Neural progenitor cell (in vitro differentiated cells): ENCODE results near the gene TNFRSF19. TPM values are rescaled to one million over a fixed set of nuclear protein-coding genes. Genes with fewer than 3 reads are reported as not detected.

Experiments
- DNase-seq: peaks from one replicate; pipeline ENCODE4 v3.0.0-alpha.2; 2016; ENCODE audit warnings: low spot score
- H2AFZ ChIP-seq: fragments of 200-600 bp; sonication (generic); replicated peaks from 2 replicates; pipeline ENCODE4 v1.6.1; 2016; ENCODE audit warnings: antibody characterized with exemption
- H3F3A ChIP-seq: fragments of 200-600 bp; sonication (generic); 2 replicates; pipeline ENCODE4 v1.6.1; 2016; ENCODE audit warnings: antibody characterized with exemption, low read depth
- H3K27ac ChIP-seq: fragments of 200-600 bp; sonication (generic); 2 replicates; pipeline ENCODE4 v1.5.1; 2016; ENCODE audit warnings: mild to moderate bottlenecking
- H3K27me3 ChIP-seq: fragments of 200-600 bp; sonication (generic); 2 replicates; pipeline ENCODE4 v1.6.1; 2016; ENCODE audit warnings: mild to moderate bottlenecking, moderate library complexity
- H3K36me3 ChIP-seq: fragments of 200-600 bp; sonication (generic); 2 replicates; pipeline ENCODE4 v1.5.1; 2016
- H3K4me1 ChIP-seq: fragments of 200-600 bp; sonication (generic); 2 replicates; pipeline ENCODE4 v1.6.1; 2016; ENCODE audit warnings: mixed run types
- H3K4me2 ChIP-seq: fragments of 200-600 bp; sonication (generic); 2 replicates; pipeline ENCODE4 v1.6.1; 2016
- H3K4me3 ChIP-seq: fragments of 200-600 bp; sonication (generic); 2 replicates; pipeline ENCODE4 v1.5.1; 2016
- H3K79me2 ChIP-seq: fragments of 200-600 bp; sonication (generic); 2 replicates; pipeline ENCODE4 v1.6.1; 2016; ENCODE audit warnings: low read depth
- H3K9ac ChIP-seq: fragments of 200-600 bp; sonication (generic); 2 replicates; pipeline ENCODE4 v1.6.1; 2016
- H3K9me3 ChIP-seq: fragments of 200-600 bp; sonication (generic); 2 replicates; pipeline ENCODE4 v1.5.1; 2016; ENCODE audit warnings: low read depth
- H4K20me1 ChIP-seq: fragments of 200-600 bp; sonication (generic); 2 replicates; pipeline ENCODE4 v1.6.1; 2016; ENCODE audit warnings: low read depth
- H3K27ac Mint-ChIP-seq: 3 replicates; pipeline ENCODE4 v1.8.0; 2021; ENCODE audit warnings: mixed read lengths
- H3K27me3 Mint-ChIP-seq: 2 replicates; pipeline ENCODE4 v1.8.0; 2022; ENCODE audit warnings: low read depth, mild to moderate bottlenecking, inconsistent platforms, moderate library complexity, mixed read lengths; ENCODE audit not compliant: insufficient read depth
- H3K36me3 Mint-ChIP-seq: 3 replicates; pipeline ENCODE4 v1.8.0; 2021; ENCODE audit warnings: mixed read lengths
- H3K4me1 Mint-ChIP-seq: 3 replicates; pipeline ENCODE4 v1.8.0; 2021; ENCODE audit warnings: mixed read lengths
- H3K4me3 Mint-ChIP-seq: 3 replicates; pipeline ENCODE4 v1.8.0; 2021; ENCODE audit warnings: mild to moderate bottlenecking, moderate library complexity, mixed read lengths
- H3K9me3 Mint-ChIP-seq: 3 replicates; pipeline ENCODE4 v1.8.0; 2020; ENCODE audit warnings: mixed read lengths
- CTCF ChIP-seq: fragments of 200-600 bp; sonication (generic); IDR thresholded peaks from 2 replicates; pipeline ENCODE4 v1.5.1; 2017; ENCODE audit warnings: antibody characterized with exemption, mild to moderate bottlenecking
- EZH2 ChIP-seq: fragments of 200-600 bp; sonication (generic); IDR thresholded peaks from 2 replicates; pipeline ENCODE4 v1.6.1; 2017; ENCODE audit warnings: antibody characterized with exemption, mild to moderate bottlenecking, moderate library complexity
- EZH2phosphoT487 ChIP-seq: fragments of 200-600 bp; sonication (generic); IDR thresholded peaks from 2 replicates; pipeline ENCODE4 v1.6.1; 2017; ENCODE audit warnings: antibody characterized with exemption
- total RNA-seq: library from RNA; depleted of rRNA; stranded (reverse); fragments of >200 nt; gene quantifications from 2 replicates; pipeline ENCODE4 v1.2.3, GENCODE V29; 2015; ENCODE audit warnings: low replicate concordance

Gene TNFRSF19
- total RNA-seq, 1 donor from 2014 or later: 31.7 TPM

- Mint-ChIP-seq H3K27me3 (peaks cover 4% of the 10 kb centered on the region), H3K9me3 (peaks cover 22% of the 10 kb centered on the region), H3K4me3 (no peak overlapping the region), H3K4me1 (peaks cover 19% of the 10 kb centered on the region), H3K27ac (no peak overlapping the region), H3K36me3 (peaks cover 50% of the 10 kb centered on the region)
- no peak overlapping the region for H3K4me3 ChIP-seq
- no peak for TF ChIP-seq EZH2phosphoT487
- no peak for TF ChIP-seq CTCF
- no peak for TF ChIP-seq EZH2
- peaks cover 9% of the 10 kb centered on the region for H3K36me3 ChIP-seq
- H3K27ac ChIP-seq: no peak overlapping the region
- DNase-seq: no peak
- no peaks in the 10 kb centered on the region for H4K20me1 ChIP-seq
- peaks cover 21% of the 10 kb centered on the region for H3K4me1 ChIP-seq
- H3F3A ChIP-seq: peaks cover 7% of the 10 kb centered on the region
- no peak overlapping the region for H3K9ac ChIP-seq
- H2AFZ ChIP-seq: no peak overlapping the region
- H3K27me3 ChIP-seq: no peaks in the 10 kb centered on the region
- H3K79me2 ChIP-seq: no peaks in the 10 kb centered on the region
- H3K4me2 ChIP-seq: no peak overlapping the region
- no peaks in the 10 kb centered on the region for H3K9me3 ChIP-seq
Observed at GRCh38 chr13:23658929-23659541, 88.8 kb downstream of the TNFRSF19 start.

DNA sequence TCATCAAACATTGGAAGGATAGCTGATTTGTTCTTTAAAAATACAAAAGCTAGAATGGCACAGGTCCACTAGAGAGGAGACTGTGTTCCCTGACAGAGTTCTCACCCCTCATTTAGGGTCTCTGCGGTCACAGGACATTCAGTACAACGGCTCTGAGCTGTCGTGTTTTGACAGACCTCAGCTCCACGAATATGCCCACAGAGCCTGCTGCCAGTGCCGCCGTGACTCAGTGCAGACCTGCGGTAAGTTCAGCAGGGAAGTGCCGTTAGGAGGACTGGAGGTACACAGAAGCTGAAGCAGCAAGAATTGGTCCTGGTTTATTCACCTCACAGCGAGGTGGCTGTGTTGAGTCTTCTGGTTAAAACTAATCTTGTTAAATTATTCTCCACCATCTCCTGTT, 90.0 kb downstream of the TNFRSF19 start:
- Histone ChIP-seq H3K9me3 (no peaks in the 10 kb centered on the region), H3F3A (peaks cover 7% of the 10 kb centered on the region), H3K4me1 (peaks cover 16% of the 10 kb centered on the region), H3K27me3 (no peaks in the 10 kb centered on the region), H3K27ac (no peak overlapping the region), H3K36me3 (peaks cover 9% of the 10 kb centered on the region), H3K4me3 (no peak overlapping the region), H4K20me1 (no peaks in the 10 kb centered on the region), H3K9ac (no peak overlapping the region), H3K79me2 (no peaks in the 10 kb centered on the region), H3K4me2 (no peak overlapping the region), H2AFZ (no peak overlapping the region)
- Mint-ChIP-seq H3K4me3 (no peak overlapping the region), H3K36me3 (peaks cover 48% of the 10 kb centered on the region), H3K9me3 (peaks cover 22% of the 10 kb centered on the region), H3K27ac (no peak overlapping the region), H3K27me3 (peaks cover 4% of the 10 kb centered on the region), H3K4me1 (peaks cover 13% of the 10 kb centered on the region)
- DNase-seq: no peak
- TF ChIP-seq CTCF: no peak
- no peak for TF ChIP-seq EZH2phosphoT487
- no peak for TF ChIP-seq EZH2

DNA sequence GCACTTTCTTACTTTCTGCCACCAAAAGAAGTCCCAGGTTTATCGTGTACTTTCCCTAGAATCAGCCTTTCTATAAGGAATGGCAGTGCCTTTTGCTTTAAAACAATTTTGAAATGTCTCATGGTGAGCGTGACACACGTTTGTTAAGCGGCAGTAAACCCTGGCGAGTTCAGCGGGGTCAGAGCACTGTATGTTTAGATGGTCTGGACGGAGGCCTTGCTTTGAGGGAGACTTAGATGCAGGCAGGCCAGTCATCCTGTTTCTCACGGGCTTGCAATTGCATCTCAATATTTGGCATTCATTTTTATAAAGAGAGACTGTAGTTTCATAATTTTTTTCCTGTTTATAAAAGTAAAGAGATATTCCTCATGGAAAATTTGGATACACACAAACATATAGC, 96.4 kb downstream of the TNFRSF19 start:
- Histone ChIP-seq H3K27me3 (no peaks in the 10 kb centered on the region), H3K4me2 (no peak overlapping the region), H3K4me3 (no peak overlapping the region), H3K9me3 (no peaks in the 10 kb centered on the region), H3K36me3 (peaks cover 5% of the 10 kb centered on the region), H3F3A (peaks cover 7% of the 10 kb centered on the region), H3K9ac (no peak overlapping the region), H3K27ac (no peak overlapping the region), H3K4me1 (peaks cover 8% of the 10 kb centered on the region), H4K20me1 (no peaks in the 10 kb centered on the region), H3K79me2 (no peaks in the 10 kb centered on the region), H2AFZ (no peak overlapping the region)
- H3K27ac Mint-ChIP-seq: no peak overlapping the region
- peaks cover 36% of the 10 kb centered on the region for H3K36me3 Mint-ChIP-seq
- peaks cover 17% of the 10 kb centered on the region for H3K9me3 Mint-ChIP-seq
- TF ChIP-seq CTCF: no peak
- TF ChIP-seq EZH2phosphoT487: no peak
- TF ChIP-seq EZH2: no peak
- no peak for DNase-seq
- H3K4me1 Mint-ChIP-seq: no peaks in the 10 kb centered on the region
- H3K4me3 Mint-ChIP-seq: no peak overlapping the region
- no peaks in the 10 kb centered on the region for H3K27me3 Mint-ChIP-seq
